C4-2B (cell line): Measurements from ENCODE around the gene PHLPP2.

Source experiments
- CTCF ChIP-seq: fragments of 450-650 bp; conservative IDR thresholded peaks from 2 replicates; pipeline ENCODE4 v1.5.1; 2017; ENCODE audit warnings: mild to moderate bottlenecking
- ZFX ChIP-seq: fragments of 450-650 bp; IDR thresholded peaks from 2 replicates; pipeline ENCODE4 v1.6.1; 2017

- TF ChIP-seq CTCF (no peak), ZFX (no peak)
Measured at GRCh38 chr16:71635632-71636031, 88.9 kb downstream of the PHLPP2 start.
